DMS153 treated with DMSO at 0.1 percent for 48 hours (cell line): ENCODE measurements around the gene PAM16.

Source experiments
- DNase-seq: peaks from one replicate; lab custom pipeline; 2025; ENCODE audit not compliant: unreplicated experiment; lab: John Stamatoyannopoulos, UW

PAM16 gene

GRCh38 chr16:4371357-4372000, 20.4 kb upstream of the PAM16 start, which contains the start of gene VASN:
Gene VASN (plus strand): TSS chr16:4371848. CDS start chr16:4380878, 9,030 bp downstream.
- peak; percentile 37 for DNase-seq

- no peak for DNase-seq
Observed at GRCh38 chr16:4370570-4371356, 19.6 kb upstream of the PAM16 start.

GRCh38 chr16:4370151-4370550, 19.0 kb upstream of the PAM16 start:
- DNase-seq = no peak

DNA sequence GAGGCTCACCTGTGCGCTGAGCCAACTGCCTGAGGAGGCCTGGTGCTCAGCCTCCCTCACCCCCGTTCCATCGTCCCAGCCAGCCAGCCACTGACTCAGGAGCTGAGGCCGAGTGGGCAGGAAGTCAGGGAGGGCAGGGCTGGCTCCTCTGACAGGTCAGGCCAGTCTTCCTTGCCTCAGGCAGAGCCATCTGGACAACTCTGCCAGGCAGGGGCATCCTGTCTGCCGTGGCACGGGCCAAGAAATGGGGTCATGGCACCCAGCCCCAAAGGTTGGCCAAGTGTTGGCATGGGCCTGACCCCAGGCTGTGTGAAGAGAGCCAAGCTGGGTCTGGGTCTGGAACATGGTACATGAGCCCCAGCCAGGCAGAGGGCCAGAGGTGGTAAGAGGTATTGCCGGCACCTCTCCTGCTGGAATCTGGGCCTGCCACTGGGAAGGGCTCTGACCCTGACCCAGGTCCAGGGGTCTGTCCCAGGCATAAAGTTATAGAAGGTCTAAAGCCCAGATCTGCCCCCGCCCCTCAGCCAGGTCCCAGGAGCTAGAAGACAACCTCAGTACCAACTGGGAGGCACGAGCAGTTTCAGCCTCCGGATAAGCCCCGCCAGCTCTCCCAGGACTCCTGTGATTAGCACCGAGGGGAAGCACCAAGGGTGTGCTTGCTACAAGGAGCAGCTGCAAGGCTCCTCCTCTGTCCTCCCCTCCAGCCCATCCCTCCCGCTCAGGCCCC, 18.0 kb upstream of the PAM16 start:
- DNase-seq = no peak

DNA sequence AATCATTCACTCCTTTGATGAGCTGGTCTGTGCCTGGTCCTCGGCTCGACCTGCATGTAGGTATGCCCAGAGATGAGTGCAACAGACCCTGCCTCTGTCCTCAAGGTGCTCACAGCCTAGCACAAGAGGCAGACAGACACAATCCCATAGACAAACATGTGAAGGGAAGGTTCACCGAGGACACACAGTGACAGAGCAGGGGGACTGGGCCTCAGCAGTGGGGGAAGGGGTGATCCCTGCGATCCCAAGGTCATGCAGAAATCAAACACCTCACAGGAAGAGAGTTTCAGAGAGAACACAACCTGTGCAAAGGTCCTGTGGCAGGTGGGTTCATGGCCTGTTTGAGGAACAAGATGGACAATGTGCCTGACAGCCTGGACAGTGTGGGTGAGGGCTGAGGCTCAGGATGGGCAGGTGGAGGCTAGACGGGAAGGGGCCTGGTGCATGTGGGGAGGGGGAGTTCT, 16.3 kb upstream of the PAM16 start:
- no peak for DNase-seq

GRCh38 chr16:4366016-4366415, 14.9 kb upstream of the PAM16 start:
- DNase-seq = no peak

DNA sequence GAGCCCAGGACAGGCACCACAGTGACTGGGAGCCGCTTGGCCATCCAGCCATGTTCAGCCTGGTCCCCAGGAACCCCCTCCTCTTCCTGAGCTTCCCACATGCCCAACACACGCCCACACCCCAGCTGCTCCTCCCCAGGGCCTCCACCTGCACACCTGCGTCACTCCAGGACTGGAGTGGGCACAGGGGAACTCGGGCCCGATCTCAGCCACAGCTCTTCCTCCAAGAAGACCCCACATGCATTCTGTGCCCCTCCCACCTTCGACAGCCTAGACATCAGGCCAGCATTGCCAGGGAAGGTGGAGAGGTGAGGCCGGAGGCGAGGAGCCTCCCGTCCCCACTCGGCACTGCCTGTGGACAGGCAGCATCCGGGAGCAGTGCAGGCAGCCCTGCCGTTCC, 14.5 kb upstream of the PAM16 start:
- no peak for DNase-seq

GRCh38 chr16:4365014-4365406, 13.9 kb upstream of the PAM16 start:
- DNase-seq = no peak

DNA sequence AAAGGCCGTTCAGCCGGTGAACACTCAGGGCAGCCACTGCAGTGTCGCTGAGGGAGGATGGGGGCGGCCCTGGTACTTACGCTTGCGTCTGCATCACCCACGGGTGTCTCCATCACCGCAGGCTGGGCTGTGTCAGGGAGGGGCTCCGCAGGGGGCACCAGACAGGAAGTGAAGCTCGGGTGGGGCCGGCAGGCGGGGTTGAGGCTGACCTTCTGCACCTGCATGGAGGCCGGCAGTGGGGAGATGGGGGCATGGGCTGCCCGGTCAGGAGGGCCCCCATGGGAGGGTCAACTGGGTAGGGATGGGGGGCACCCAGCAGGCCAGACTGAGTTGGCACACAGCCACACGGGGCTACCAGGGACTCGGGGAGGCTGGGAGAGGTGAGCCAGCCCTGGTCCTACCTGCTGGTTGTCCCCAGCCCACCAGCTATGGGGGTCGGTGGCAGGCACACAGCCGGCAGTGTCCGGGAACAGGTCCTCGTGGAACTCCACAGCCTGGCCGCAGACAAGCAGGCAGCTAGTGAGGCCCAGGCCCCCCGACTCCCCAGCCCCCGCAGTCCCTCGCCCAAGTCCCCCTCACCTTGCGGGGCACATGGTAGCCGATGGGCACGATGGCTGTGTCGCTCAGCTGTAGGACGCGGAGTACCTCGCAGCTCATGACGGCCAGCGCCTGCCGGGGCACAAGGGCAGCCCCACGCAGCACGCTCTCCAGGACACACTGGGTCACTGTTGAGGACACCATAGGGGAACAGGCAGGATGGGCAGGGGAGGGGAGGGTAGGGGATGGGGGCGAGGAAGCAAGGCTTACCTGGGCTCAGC, 13.3 kb upstream of the PAM16 start:
- no peak for DNase-seq

- no peak for DNase-seq
Observed at GRCh38 chr16:4362476-4363135, 11.5 kb upstream of the PAM16 start.

DNA sequence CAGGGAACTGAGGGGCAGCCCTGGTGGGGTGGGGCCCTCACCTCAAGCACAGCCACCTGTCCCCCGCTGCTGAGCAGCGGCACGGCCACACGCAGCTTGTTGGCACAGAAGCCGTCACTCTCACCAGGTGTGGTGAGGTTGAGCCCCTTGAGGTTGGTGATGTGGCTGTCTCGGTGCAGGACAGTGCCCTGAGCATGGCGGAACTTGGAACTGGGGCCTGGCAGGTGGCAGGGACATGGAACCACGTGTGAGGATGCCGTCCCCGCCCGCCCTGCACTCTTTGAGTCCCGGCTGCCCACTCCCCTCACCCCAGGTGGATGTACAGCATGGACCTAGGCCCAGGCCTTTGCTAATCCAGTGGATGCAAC, 10.8 kb upstream of the PAM16 start:
- DNase-seq = no peak

GRCh38 chr16:4361033-4361943, 10.2 kb upstream of the PAM16 start:
- no peak for DNase-seq

DNA sequence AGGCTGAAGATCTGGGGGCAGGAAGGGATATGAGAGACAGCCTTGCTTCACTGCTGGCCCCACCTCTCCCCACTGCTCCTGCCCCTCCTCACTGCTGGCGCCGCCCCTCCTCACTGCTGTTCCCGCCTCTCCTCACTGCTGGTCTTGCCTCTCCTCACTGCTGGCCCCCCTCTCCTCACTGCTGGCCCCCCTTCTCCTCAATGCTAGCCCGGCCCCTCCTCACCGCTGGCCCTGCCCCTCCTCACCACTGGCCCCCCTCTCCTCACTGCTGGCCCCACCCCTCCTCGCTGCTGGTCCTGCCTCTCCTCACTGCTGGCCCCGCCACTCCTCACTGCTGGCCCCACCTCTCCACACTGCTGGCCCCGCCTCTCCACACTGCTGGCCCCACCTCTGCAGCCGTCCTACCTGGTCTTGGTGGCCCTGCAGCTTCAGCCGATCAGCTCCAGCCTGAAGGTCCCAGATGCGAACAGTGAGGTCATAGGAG, 9.5 kb upstream of the PAM16 start:
- no peak for DNase-seq

- no peak for DNase-seq
Observed at GRCh38 chr16:4359914-4360313, 8.8 kb upstream of the PAM16 start.

DNA sequence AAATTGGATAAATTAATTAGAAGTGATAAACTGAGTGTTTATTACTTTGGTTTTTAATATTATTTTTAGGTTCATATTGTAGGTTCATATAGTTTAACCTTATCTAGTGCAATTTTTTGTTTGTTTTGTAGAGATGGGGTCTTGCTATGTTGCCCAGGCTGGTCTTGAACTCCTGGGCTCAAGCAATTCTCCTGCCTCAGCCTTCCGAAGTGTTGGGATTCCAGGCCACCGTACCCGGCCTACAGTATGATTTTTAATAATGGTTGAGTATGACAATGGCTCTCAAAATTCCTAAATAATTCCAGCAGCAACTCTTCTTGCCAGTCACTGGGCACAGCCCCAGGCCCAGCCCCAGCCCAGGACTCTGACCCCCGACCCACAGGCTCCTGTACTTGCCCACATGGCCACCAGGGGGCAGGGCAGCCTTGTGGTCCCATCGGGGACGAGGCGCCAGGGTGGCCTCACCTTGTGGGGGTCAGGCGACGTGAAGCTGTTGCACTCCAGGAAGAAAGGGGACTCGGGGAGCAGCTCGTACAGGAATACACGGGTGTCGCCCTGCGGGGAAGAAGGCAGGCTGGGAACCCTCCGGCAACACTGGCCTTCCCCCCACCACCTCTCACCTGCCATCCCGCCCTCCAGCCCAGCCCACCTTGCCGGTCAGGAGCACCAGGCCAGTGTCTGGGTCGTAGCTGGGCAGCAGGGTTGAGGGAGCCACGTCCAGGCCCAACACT, 7.9 kb upstream of the PAM16 start:
- no peak for DNase-seq

DNA sequence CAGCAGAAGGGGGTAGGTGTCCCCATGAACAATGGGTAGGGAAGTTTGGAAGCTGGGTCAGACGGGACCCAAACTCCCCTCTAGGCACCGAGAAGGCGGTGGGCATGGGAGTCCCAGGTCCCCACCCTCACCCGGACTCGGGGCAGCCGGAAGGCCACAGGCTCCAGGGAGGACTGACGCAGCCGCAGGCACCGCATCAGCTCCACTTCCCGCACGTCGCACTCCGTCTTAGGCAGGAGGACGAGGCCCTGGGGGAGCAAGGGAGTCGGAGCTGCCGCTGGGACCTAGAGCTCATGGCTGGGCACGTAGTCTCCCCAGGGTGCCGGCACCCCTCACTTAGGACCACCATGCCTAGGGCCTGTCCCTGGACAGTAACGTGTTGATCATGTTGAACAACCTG, 7.1 kb upstream of the PAM16 start:
- DNase-seq = no peak

DNA sequence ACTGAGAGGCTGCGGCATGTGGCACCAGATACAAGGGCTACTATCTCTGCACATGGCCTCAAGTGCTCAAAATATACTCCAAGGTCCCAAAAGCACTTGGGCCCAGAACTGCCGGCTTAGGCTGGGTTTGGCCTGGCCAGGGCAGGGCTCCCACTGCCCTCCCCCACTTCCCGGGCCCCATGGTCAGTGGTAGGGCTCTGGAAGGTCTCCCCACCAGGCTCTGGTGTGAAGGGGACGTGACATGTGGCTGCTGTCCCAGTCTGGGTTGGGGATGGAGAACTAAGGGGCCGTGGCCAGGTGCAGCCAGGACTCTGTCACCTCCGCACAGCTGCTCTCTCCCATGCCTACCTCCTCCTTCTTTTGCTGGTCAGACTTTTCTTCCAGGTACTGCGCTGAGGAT, 5.7 kb upstream of the PAM16 start:
- no peak for DNase-seq

- no peak for DNase-seq
Observed at GRCh38 chr16:4354512-4355409, 3.6 kb upstream of the PAM16 start.
